ENCODE measurements around the gene CEP57L1. TPM values are rescaled to one million over a fixed set of nuclear protein-coding genes. Genes with fewer than 3 reads are reported as not detected.

CEP57L1 gene
- 10 to 100 TPM; 10.1 to 50.1 TPM for total RNA-seq

- TF ChIP-seq CTCF (IDR thresholded peaks at IDR 0.05) (peak in 1 of 7 experiments; percentile 22), POLR2A (IDR thresholded peaks at IDR 0.05) (peak in 2 of 3 donors; percentile 67 to 73)
- Histone ChIP-seq H3K27me3 (no peaks in the 10 kb centered on the region), H3K9me3 (no peaks in the 10 kb centered on the region), H3K4me1 (peaks cover 26% of the 10 kb centered on the region), H3K27ac (peak within 1 kb of the TSS; percentile 94 to 99 (median 96)), H3K4me3 (peak within 1 kb of the TSS; percentile 43 to 59), H3K36me3 (replicated peaks in 1 of 2; ENCODE audit: insufficient read depth in 1 of 2, low read depth in 2 of 2) (no peaks in the 10 kb centered on the region)
- intact Hi-C loops (cut with DNase I) = no loop called here
- DNase-seq = peak; percentile 94 to 97 (median 96)
- WGBS, 2 donors = 0% methylated on average over 33 to 49 of the region's 49 CpGs
- peak; percentile 84 for ATAC-seq
Measured at GRCh38 chr6:109095036-109095834, at the start of gene CEP57L1. CEP57L1 (plus strand) TSS chr6:109095507; CDS start chr6:109145222, 49,715 bp downstream.

- Histone ChIP-seq H3K36me3 (replicated peaks in 1 of 2; ENCODE audit: insufficient read depth in 1 of 2, low read depth in 2 of 2) (no peaks in the 10 kb centered on the region), H3K4me3 (no peak overlapping the region), H3K27me3 (no peaks in the 10 kb centered on the region), H3K9me3 (no peaks in the 10 kb centered on the region), H3K27ac (no peak overlapping the region), H3K4me1 (peaks cover 6% of the 10 kb centered on the region)
- intact Hi-C loops (cut with DNase I) = no loop called here
- no peak for DNase-seq
- TF ChIP-seq CTCF (IDR thresholded peaks at IDR 0.05) = no peak
- TF ChIP-seq POLR2A (IDR thresholded peaks at IDR 0.05) = no peak
- 30 to 41% methylated on average over 1 of the region's 1 CpG for WGBS, 2 donors
- ATAC-seq = no peak
Measured at GRCh38 chr6:109048176-109048575, 47.1 kb upstream of the CEP57L1 start.

DNA sequence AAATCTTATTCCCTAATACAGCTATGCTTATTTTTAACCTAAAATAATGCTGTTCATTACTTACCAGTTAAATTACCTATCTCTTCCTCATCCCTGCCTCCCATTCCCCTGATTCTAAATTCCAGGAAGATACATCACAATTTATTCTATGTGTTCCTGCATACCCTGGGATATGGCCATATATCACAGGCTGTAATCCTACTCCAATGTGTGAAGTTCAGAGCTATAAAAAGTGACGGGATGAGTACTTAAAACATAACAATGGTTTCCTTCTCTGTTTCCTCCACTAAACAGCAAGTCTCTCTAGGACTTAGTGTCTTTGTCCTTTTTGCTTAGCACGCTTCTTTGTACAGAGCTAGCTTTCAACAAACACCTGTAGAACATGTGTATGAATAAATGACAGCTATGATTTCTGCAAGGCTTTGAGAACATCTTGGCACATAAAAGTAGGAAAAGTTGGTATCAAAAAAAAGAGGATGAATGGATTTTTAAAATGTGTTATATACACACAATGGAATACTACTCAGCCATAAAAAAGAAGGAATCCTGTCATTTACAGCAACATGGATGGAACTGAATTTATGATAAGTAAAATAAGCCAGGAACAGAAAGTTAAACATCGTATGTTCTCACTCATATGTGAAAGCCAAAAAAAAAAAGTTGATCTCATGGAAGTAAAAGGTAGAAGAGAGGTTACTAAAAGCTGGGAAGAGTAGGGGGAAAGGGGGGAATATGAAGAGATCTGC, 46.5 kb upstream of the CEP57L1 start:
- Histone ChIP-seq H3K9me3 (no peaks in the 10 kb centered on the region), H3K36me3 (replicated peaks in 1 of 2; ENCODE audit: insufficient read depth in 1 of 2, low read depth in 2 of 2) (no peaks in the 10 kb centered on the region), H3K4me3 (no peak overlapping the region), H3K27me3 (no peaks in the 10 kb centered on the region), H3K4me1 (peaks cover 6% of the 10 kb centered on the region), H3K27ac (no peak overlapping the region)
- DNase-seq (no peak), ATAC-seq (no peak)
- TF ChIP-seq CTCF (IDR thresholded peaks at IDR 0.05) (no peak), POLR2A (IDR thresholded peaks at IDR 0.05) (no peak)
- intact Hi-C loops (cut with DNase I) = no loop called here
- WGBS, 2 donors = 94 to 96% methylated on average over 3 of the region's 3 CpGs

- intact Hi-C loops (cut with DNase I) = no loop called here
- ATAC-seq = no peak
- WGBS, 2 donors = 84 to 86% methylated on average over 2 of the region's 2 CpGs
Measured at GRCh38 chr6:109050012-109050411, 45.3 kb upstream of the CEP57L1 start.

More at GRCh38 chr6:109050012-109050411, 45.3 kb upstream of the CEP57L1 start:
- peaks cover 6% of the 10 kb centered on the region for H3K4me1 ChIP-seq
- no peak for DNase-seq
- H3K36me3 ChIP-seq (replicated peaks in 1 of 2; ENCODE audit: insufficient read depth in 1 of 2, low read depth in 2 of 2) = no peaks in the 10 kb centered on the region
- H3K27me3 ChIP-seq = no peaks in the 10 kb centered on the region
- no peak overlapping the region for H3K27ac ChIP-seq
- H3K9me3 ChIP-seq = no peaks in the 10 kb centered on the region
- TF ChIP-seq POLR2A (IDR thresholded peaks at IDR 0.05) (no peak), CTCF (IDR thresholded peaks at IDR 0.05) (no peak)
- H3K4me3 ChIP-seq = no peak overlapping the region

Measured in body of pancreas (tissue), 4 donors.